HG02870 (cell line): ENCODE data around the gene ACSM3.
"Not testable (repeated sequence)": the region's sequence is repeated elsewhere in the genome, so short reads cannot be mapped to it uniquely, and the experiment has no call there.

Experiments
- ATAC-seq: cut with Tn5 transposase; IDR thresholded peaks from one replicate; pipeline ENCODE4 v1.9.1; 2021; ENCODE audit warnings: mild to moderate bottlenecking, moderate library complexity; ENCODE audit not compliant: unreplicated experiment

Gene ACSM3

DNA sequence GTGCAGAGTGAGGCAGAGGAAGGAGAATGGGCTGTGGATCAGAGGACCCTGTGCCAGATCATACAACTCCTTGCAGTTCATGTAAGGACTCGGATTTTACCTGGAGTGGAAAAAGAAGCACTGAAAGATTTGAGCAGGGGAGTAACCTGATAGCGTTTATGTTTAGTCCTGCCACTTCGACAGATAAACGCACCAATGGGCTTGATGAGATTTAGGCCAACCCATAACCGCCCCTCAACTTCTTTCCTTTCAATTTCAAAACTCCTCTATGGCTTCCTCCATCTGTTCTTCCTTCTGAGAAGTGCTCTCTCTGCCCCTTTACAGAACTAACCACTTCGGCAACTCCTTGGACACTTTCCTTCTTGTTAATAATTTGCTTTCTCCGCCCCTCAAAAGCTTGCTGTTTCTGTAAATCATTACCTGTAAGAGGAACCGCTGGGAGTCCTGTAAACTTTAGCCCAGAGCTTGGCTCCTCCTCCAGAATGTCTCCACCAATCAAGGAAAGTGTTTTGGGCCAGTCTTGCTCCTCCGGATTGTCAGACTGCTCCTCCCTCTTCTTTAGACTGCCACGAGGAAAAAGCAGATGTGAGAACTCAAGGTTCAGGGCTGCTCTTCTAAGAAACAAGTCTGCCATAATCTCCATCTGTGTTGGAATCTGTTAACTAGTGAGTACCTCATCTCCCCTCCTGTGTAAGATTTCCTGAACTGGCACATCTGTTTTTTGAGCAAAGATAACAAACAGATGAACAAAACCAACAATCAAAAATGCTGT, at the start of gene ACSM3:
Gene ACSM3 (plus strand): TSS at position 554 of the 772 bp plus-strand sequence. CDS start 6,021 bp downstream, outside the sequence.
- peak; percentile 98 for ATAC-seq

- ATAC-seq, result not testable (repeated sequence)
These were observed 46.1 kb upstream of the ACSM3 start for GRCh38 chr16:20717718-20718117.

GRCh38 chr16:20720251-20720650, 43.6 kb upstream of the ACSM3 start:
- no peak for ATAC-seq

DNA sequence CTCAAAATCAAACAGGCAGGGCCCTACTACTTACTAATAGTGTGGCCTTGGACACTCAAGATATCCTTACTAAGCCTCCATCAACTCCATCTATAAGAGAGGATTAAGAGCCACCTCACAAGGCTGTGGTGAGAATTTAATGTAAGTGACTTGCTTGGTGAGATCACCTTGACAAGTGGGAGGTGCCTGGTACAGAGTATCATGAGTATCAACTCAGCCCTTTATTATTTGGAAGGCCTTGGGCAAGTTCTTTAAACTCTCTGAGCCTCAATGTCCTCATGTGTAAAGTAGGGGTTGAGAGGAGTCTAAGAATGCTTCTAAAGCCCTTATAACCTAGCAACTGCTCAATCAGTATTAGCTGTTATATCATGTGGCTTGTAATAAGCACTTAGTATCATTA, 37.2 kb upstream of the ACSM3 start:
- ATAC-seq, result no peak

DNA sequence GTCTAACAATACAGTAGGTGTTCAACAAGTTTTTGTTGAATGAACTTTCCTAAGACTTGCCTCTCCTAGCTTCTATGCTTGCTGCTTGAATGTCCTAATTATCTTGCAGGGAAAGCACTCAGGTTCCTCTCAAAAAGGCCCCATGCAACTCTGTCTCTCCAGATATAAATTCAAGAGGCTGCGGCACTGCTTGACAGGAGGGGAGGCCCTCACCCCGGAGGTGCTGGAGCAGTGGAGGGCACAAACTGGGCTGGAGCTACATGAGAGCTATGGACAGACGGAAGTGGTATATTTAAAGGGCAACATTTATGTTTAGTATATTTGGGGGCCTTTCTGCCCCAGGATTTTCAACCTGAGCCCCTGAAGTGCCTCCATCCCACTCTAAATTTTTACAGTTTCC, 36.6 kb upstream of the ACSM3 start:
- no peak for ATAC-seq

DNA sequence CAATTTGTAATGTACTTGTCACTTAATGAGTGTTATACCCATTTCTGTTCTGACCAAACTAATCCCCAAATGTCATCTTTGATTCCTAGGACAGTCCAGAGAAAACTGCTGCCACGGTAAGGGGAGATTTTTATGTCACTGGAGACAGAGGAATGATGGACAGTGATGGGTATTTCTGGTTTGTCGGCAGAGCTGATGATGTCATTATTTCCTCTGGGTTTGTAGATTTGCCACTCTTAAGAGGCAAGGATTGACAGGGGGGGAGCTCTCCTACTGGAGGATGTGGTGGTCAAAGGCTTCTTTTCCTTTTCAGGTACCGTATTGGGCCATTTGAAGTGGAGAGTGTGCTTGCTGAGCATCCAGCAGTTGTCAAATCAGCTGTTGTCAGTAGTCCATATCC, 34.7 kb upstream of the ACSM3 start:
- no peak for ATAC-seq

DNA sequence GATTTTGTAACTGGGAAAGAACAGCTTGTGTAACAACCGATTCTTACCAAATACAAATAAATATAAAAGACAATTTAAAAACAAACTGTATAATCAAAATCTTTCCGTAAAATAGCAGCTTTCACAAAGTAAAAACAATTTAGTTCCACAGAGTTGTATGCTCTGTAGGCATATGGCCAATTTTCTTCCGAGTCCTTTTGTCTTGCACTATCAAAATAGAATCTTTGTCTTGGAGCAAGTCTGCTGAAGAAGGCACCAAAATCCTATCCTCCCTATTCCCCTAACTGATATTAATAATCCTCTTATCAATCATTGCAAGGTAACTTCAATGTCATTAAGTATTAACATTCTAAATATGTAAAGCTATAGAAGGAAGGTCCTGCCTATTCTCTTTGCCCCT, 29.8 kb upstream of the ACSM3 start:
- ATAC-seq, result no peak

DNA sequence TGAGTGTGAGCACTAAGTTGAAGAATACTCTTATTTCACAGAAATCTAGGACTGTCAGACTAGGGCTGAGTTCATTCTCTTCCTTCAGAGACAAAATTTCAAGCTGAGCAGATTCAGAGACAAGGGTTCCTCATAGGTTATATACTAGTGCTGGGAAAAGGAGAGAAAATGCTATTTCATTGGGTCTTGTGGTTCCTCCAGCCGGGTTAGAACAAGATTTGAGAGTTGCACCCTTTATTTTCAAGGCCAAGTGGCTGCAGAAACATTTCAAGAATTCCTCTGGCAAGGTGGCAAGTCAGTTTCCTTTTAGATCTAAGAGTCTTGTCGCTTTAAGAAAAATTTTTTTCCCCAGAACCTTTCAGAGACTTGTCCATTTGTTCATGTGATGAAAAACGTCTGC, 29.0 kb upstream of the ACSM3 start:
- ATAC-seq, result no peak

GRCh38 chr16:20735490-20735889, 28.3 kb upstream of the ACSM3 start:
- no peak for ATAC-seq

DNA sequence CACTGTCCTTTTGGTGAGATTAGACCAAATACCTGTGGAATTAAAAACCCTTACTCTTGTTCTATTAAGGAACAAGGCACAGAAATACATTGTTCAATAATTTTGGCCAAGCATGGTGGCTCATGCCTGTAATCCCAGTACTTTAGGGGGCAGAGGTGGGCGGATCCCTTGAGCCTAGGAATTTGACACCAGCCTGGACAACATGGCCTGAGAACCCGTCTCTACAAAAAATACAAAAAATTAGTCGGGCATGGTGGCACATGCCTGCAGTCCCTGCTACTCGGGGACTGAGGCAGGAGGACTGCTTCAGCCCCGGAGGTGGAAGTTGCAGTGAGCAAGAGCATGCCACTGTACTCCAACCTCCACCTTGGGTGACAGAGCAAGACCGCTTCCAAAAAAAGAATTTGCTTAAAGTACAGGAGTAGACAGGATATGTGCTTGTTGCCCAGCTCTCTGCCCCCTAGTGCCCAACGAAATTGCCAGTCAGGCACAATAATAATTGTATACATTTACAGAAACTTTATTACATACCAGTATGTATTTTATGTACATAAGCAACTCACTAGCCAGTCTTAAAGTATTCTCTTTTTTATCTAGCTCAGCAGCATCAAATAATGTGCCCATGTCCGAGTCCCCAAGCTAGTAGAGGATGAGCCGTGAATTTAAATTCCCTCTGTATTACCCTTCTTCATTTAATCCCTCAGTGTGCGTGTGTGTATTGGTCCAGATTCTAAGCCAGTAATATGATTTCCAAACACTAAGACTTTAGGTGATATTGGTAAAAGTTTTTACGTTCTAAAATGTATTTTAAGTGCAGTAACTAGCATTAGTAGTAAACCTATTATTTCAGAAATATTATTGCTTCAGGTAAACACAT, 23.6 kb upstream of the ACSM3 start:
- no peak for ATAC-seq

DNA sequence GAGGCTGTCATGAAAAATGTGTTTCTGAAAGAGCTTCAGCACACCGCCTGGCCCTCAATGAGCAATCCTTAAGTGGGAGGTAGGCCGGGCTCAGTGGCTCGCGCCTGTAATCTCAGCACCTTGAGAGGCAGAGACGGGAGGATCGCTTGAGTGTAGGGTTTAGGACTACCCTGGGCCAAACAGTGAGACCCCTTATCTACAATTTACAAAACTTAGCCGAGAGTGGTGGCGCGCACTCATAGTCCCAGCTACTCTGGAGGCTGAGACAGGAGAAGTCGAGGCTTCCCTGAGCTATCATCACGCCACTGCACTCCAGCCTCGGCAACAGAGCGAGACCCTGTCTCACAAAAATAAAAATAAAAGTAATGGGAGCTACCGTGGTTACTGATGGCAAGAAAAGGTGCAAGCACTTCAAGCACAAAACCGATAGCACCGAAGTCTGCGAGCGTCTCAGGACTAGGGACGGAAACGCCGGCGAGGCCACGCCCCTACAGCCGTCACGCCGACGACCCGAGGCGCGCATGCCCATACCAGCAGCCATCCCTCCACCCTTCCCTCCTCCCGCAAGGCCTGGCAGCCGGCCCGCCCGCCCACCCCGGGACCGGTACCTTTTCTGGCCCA, 22.8 kb upstream of the ACSM3 start:
- ATAC-seq, result peak; percentile 73

DNA sequence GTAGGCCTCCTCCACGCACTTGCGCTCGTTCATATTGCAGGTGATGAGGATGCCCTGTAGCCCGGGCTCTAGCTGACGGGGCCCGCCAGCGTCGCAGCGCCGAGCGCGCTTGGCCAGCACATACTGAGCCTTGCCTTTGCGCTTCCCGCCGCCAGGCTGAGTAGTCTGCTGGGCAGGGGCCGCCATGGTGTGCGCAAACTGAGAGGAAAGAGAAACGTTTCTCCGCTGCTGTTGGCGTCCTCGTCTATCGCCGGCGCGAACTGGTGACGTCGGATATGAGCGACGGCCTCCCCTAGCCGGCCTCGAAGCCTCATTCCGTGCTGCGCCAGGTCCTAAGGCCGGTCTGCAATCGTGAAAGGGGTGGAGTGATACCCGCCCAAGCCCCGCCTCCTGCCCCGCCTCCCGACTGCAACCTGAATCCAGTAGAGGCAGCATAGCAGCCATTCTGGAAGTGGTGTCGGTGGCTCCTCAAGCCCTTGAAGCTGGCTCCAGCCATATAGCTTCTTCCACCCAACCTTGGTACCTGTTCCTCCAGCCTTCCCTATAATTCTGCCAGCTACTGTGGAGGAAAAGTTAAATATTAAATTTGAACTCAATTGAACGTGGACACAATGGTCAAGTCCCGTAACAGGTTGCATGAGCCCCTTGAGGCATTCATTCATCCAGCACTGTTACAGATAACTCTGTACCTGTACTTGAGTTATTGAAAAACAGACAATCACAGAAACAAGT, 22.1 kb upstream of the ACSM3 start, which contains the start of gene THUMPD1:
Gene THUMPD1 (minus strand): TSS at position 265 of the 732 bp plus-strand sequence. CDS start 79 bp downstream, at position 186.
- peak; percentile 78 for ATAC-seq

DNA sequence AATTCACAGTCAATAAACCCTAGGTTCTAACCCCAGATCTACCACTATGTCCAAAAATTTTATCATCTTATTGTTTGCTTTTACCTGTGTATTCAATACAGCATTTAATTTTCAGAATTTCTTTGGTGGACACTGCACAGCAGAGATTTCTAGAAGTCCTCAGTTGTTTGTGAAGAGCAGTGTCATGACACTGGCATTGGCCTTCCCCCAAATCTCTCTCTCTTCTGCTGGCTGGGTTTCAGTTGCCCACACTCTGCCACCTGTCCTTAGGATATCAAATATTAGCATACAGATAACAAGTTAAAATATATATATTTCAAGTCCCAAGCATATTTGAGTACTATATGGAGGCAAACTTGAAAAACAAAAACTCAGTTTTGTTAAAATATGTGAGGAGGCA, 20.2 kb upstream of the ACSM3 start:
- no peak for ATAC-seq

GRCh38 chr16:20744922-20745440, 18.8 kb upstream of the ACSM3 start:
- no peak for ATAC-seq

DNA sequence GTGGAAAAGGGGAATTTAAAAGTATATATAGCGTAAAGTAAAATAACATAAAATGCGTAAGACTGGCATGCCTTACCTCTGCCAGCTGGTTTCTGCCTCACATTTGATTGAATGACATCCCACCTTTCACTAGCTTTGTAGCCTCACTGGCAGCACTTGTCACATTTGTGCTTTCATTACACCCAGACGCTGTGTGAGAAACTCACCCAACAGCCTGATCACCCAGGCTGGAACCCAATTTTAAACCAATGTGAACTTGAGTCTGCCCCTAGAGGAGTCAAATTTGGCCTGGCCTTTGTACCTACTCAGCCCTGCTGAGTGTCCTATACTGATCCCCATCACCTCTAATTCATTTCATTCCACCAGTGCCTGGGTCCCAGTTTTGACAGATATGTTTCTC, 17.4 kb upstream of the ACSM3 start:
- ATAC-seq, result no peak

DNA sequence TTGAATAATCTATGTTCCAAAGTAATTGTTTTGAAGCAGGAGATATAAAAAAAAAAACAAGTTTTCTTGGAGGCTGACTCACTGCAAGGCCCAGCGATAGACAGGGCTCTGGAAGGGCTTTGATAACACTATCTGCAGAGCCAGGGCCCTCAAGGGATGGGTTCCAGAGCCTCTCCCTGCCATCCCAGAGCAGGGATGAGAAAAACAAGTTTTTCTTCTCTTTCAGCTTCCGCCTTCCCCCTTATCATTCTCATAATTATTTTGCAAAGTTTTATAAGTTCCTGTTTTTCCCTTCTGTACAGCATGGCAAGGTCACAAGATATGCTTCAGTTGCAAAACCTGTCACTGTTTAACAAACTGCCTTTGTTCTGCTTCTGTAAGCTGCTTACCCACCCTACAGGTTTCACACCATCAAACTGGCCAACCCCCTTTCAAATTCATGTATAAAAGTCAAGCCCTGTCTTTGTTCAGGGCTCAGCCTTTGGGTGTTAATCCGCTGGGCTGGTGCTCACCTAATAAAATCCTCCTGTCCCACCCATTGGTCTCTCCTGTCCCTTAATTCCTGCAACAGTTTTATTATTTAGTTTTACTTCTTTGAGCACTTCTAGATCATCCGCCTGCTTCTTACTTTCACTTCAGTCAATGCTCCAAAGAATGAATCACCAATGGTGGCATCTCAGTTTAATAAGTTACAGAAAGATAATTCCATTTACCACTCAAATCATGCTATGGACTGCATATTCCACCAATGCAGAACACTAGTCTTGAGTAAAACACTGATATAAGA, 16.6 kb upstream of the ACSM3 start:
- no peak for ATAC-seq

DNA sequence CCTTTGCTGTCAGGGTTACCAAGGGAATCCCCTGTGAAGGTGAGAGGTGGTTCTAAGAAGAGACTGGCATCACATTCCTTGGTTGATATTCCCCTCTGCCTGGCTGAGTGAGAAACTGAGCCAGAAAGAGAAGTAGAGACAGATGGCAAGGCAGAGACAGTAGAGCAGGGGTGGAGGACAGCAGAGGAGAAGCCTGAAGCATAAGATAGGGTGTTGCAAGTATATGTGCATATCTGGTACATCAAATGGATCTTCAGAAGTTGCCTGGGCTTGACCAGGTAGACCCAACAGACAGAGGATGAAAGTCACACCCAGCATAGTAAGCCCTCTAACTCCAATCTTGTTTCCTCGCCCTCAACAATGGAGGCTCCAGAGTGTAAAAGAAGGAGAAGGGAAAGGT, 14.3 kb upstream of the ACSM3 start:
- no peak for ATAC-seq

GRCh38 chr16:20750558-20750957, 13.3 kb upstream of the ACSM3 start:
- no peak for ATAC-seq

- ATAC-seq, result no peak
These were observed 10.1 kb upstream of the ACSM3 start for GRCh38 chr16:20753727-20754126.

GRCh38 chr16:20755238-20755637, 8.6 kb upstream of the ACSM3 start:
- ATAC-seq, result no peak
